Endothelial cell of umbilical vein (primary cell): Measurements from ENCODE around the gene PEAR1. TPM values are rescaled to one million over a fixed set of nuclear protein-coding genes. Genes with fewer than 3 reads are reported as not detected.

ENCODE experiments used
- BruUV-seq: library from RNA; stranded (reverse); fragments of 400-500 nt; replicated peaks from 2 replicates; lab custom pipeline; 2021; lab: Mats Ljungman, UMichigan
- CTCF ChIA-PET: fragments of 300-600, 350-600 bp; sonication (Branson Sonifier 250); formaldehyde crosslinking; loops from one replicate; lab custom pipeline; 2021; ENCODE audit warnings: antibody characterized with exemption, inconsistent platforms; lab: Charles Lee
- POLR2A ChIA-PET: fragments of 300-600, 350-600 bp; sonication (Branson Sonifier 250); formaldehyde crosslinking; loops from one replicate; lab custom pipeline; 2021; ENCODE audit warnings: antibody characterized with exemption, inconsistent platforms; lab: Charles Lee
- DNase-seq: peaks from one replicate; pipeline ENCODE4 v3.0.0-alpha.2; 2011; ENCODE audit warnings: low read depth, low spot score
- FAIRE-seq: peaks from 2 replicates; lab custom pipeline; 2011; peaks lifted over from hg19 to GRCh38; lab: Jason Lieb, UNC
- H2AFZ ChIP-seq: 2 replicates; pipeline ENCODE4 v1.6.0; 2012; ENCODE audit warnings: low read depth, low read length, control low read depth, inconsistent platforms
- H3K27ac ChIP-seq: 2 replicates; pipeline ENCODE4 v1.5.1; 2011; ENCODE audit warnings: low read depth, mild to moderate bottlenecking, control low read depth, low read length, moderate library complexity; ENCODE audit not compliant: insufficient read depth
- H3K27me3 ChIP-seq, 2 experiments: 2 replicates each; pipeline versions ENCODE4 v1.6.0 to v1.6.1; 2011; ENCODE audit warnings: low read length in 2 of 2, mixed read lengths in 1 of 2; ENCODE audit not compliant: control insufficient read depth in 2 of 2, insufficient read depth in 2 of 2
- H3K36me3 ChIP-seq, 2 experiments: 2 replicates in 1 of 2; 3 replicates in 1 of 2; pipeline ENCODE4 v1.5.1; 2011; ENCODE audit warnings: low read length in 2 of 2, mild to moderate bottlenecking in 1 of 2, moderate library complexity in 1 of 2; ENCODE audit not compliant: control insufficient read depth in 2 of 2, insufficient read depth in 2 of 2; ENCODE audit errors: extremely low read depth in 1 of 2
- H3K4me1 ChIP-seq: 3 replicates; pipeline ENCODE4 v1.5.1; 2011; ENCODE audit warnings: mild to moderate bottlenecking, low read length; ENCODE audit not compliant: control insufficient read depth, insufficient read depth; ENCODE audit errors: extremely low read depth
- H3K4me2 ChIP-seq: 2 replicates; pipeline ENCODE4 v1.6.1; 2011; ENCODE audit warnings: low read length, control low read depth, mixed read lengths; ENCODE audit not compliant: insufficient read depth
- H3K4me3 ChIP-seq, 3 experiments: fragments of 200-600 bp in 1 of 3; sonication (generic), shearing (Covaris generic) in 1 of 3; replicated peaks in 1 of 3; 2 replicates each; pipeline ENCODE4 v1.5.1; 2011 to 2016; ENCODE audit warnings: control low read depth in 3 of 3, low read length in 3 of 3, mild to moderate bottlenecking in 2 of 3, inconsistent platforms in 1 of 3, low read depth in 1 of 3, moderate library complexity in 1 of 3; ENCODE audit not compliant: insufficient read depth in 1 of 3
- H3K79me2 ChIP-seq: 2 replicates; pipeline ENCODE4 v1.6.0; 2012; ENCODE audit warnings: low read length, inconsistent platforms; ENCODE audit not compliant: control insufficient read depth, insufficient read depth
- H3K9ac ChIP-seq: replicated peaks from 2 replicates; pipeline ENCODE3; 2011; ENCODE audit warnings: low read length, control low read depth; ENCODE audit not compliant: insufficient read depth; ENCODE audit errors: extremely low read depth
- H3K9me1 ChIP-seq: replicated peaks from 3 replicates; pipeline ENCODE4 v1.6.0; 2011; ENCODE audit warnings: mild to moderate bottlenecking, low read length; ENCODE audit not compliant: control insufficient read depth, insufficient read depth; ENCODE audit errors: extremely low read depth
- H3K9me3 ChIP-seq: replicated peaks from 2 replicates; pipeline ENCODE4 v1.5.1; 2012; ENCODE audit warnings: low read length, inconsistent platforms; ENCODE audit not compliant: control insufficient read depth, insufficient read depth
- H4K20me1 ChIP-seq: replicated peaks from 2 replicates; pipeline ENCODE3; 2011; ENCODE audit warnings: mild to moderate bottlenecking, low read length; ENCODE audit not compliant: control insufficient read depth, insufficient read depth; ENCODE audit errors: extremely low read depth
- CTCF ChIP-seq, 2 donors: IDR thresholded peaks; 1 replicate in 1 of 2; 2 replicates in 1 of 2; pipeline ENCODE4 v1.5.1; 2011; ENCODE audit warnings: low read length in 2 of 2, mild to moderate bottlenecking in 2 of 2, moderate library complexity in 2 of 2, control low read depth in 1 of 2, inconsistent platforms in 1 of 2, low read depth in 1 of 2; ENCODE audit not compliant: insufficient read depth in 1 of 2; ENCODE audit errors: extremely low read depth in 1 of 2
- EZH2 ChIP-seq: IDR thresholded peaks from 2 replicates; pipeline ENCODE4 v1.6.1; 2012; ENCODE audit warnings: borderline replicate concordance, low read depth, mild to moderate bottlenecking, moderate library complexity, low read length, inconsistent platforms; ENCODE audit not compliant: severe bottlenecking
- FOS ChIP-seq: IDR thresholded peaks from 2 replicates; pipeline ENCODE4 v1.6.1; 2011; ENCODE audit warnings: mild to moderate bottlenecking, low read length, moderate library complexity, borderline replicate concordance; ENCODE audit not compliant: insufficient read depth
- GATA2 ChIP-seq: IDR thresholded peaks from 2 replicates; pipeline ENCODE4 v1.7.0; 2011; ENCODE audit warnings: low read depth, mild to moderate bottlenecking, moderate library complexity, mixed read lengths, low read length; ENCODE audit not compliant: insufficient read length, insufficient read depth
- JUN ChIP-seq: IDR thresholded peaks from 2 replicates; pipeline ENCODE4 v1.6.1; 2011; ENCODE audit warnings: borderline replicate concordance, low read depth; ENCODE audit not compliant: insufficient read length, insufficient read depth
- MAX ChIP-seq: IDR thresholded peaks from 2 replicates; pipeline ENCODE4 v1.6.1; 2011; ENCODE audit not compliant: insufficient read depth, insufficient read length
- POLR2A ChIP-seq: IDR thresholded peaks from 2 replicates; pipeline ENCODE4 v1.6.1; 2012; ENCODE audit warnings: low read depth, mild to moderate bottlenecking, control low read depth, low read length
- POLR2AphosphoS5 ChIP-seq: IDR thresholded peaks from 2 replicates; pipeline ENCODE4 v1.6.1; 2012; ENCODE audit warnings: low read depth, mild to moderate bottlenecking, control low read depth, low read length, moderate library complexity; ENCODE audit not compliant: insufficient read depth
- dilution Hi-C: fragments of 300-500 bp; cut with MboI; formaldehyde crosslinking; loops from one replicate; pipeline ENCODE4 v1.15.0; 2019; ENCODE audit warnings: low sequenced_read_pairs; ENCODE audit not compliant: extremely low pct_ligation_motif_present
- intact Hi-C: fragments of 100-400 bp; cut with micrococcal nuclease; formaldehyde crosslinking; loops from one replicate; pipeline ENCODE4 v1.10.0; 2022
- polyA plus RNA-seq, 4 experiments: library from polyadenylated mRNA; depleted of rRNA in 3 of 4; stranded (reverse) in 3 of 4; unstranded in 1 of 4; fragments of >200 nt; gene quantifications; 2 replicates each; pipeline versions ENCODE4 v1.2.1 to v1.2.3, GENCODE V29; 2011 to 2012; ENCODE audit warnings: missing spikeins in 1 of 4
- total RNA-seq: library from RNA; stranded (reverse); gene quantifications from 2 replicates; pipeline ENCODE4 v1.2.3, GENCODE V29; 2021

Gene PEAR1
- total and polyA plus RNA-seq, 2 donors (not counting 3 experiments of a cell fraction or from before 2014, with no cell fraction given) = 90.7 to 106 TPM

DNA sequence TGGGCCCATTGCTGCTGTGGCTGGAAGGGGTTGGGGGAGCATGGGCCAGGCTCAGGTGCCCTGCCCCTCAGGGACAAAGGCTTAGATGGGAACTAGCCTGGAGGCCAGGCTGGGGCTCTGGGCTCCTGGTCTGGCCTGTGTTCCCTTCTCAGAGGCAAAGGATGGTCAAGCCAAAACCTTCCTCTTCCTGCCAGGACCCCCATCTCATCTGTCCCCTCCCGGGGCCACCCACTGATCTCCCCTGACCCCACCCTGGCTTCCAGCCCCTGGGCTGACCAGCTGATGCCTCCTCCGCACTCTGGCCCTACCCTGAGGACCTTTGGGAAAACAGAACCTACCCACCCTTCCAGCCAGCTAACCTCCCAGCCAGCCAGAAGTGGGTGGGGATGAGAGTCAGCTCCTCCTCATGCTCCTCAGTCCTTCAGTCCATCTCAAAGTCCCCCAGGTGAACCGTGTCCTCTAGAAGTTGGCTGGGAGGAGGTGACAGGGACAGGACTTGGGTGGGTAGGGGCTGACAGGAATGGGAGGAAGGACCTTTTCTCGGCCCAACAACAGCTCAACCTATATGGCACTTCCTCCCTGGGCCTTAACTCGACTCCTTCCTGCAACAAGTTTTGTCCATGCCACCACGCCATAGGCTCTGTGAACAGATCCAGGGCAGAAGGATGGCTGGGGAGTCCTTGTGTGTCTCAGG, 7.5 kb downstream of the PEAR1 start:
- FAIRE-seq = no peak
- POLR2A ChIA-PET = no interaction called here
- no peaks in the 10 kb centered on the region for H3K9me1 ChIP-seq

More for the DNA sequence above, 7.5 kb downstream of the PEAR1 start:
- CTCF ChIA-PET = interaction anchor here (0.7 to 2.0 kb wide), 9 partner anchors 9 to 173 kb away, joined by 3 to 8 read pairs (median 5); partner anchors contain the start of gene METTL25B
- no peak overlapping the region for H3K9ac ChIP-seq
- no peak overlapping the region for H2AFZ ChIP-seq
- no peaks in the 10 kb centered on the region for H3K9me3 ChIP-seq
- intact Hi-C loops = no loop called here
- peaks cover 89% of the 10 kb centered on the region for H3K4me1 ChIP-seq
- H3K4me3 ChIP-seq = no peak overlapping the region
- H3K27ac ChIP-seq = peak overlapping the region; percentile 95
- H3K36me3 ChIP-seq = peaks cover 2 to 12% of the 10 kb centered on the region in 2 experiments
- no peaks in the 10 kb centered on the region for H4K20me1 ChIP-seq
- TF ChIP-seq MAX (no peak), GATA2 (no peak), EZH2 (no peak), POLR2A (no peak), JUN (no peak), POLR2AphosphoS5 (no peak), CTCF (IDR thresholded peaks at IDR 0.05; ENCODE audit: extremely low read depth in 1 of 2, insufficient read depth in 1 of 2, low read depth in 1 of 2, low read length in 2 of 2) (no peak), FOS (no peak)
- dilution Hi-C loops = no loop called here
- peaks cover 95% of the 10 kb centered on the region for H3K79me2 ChIP-seq
- H3K27me3 ChIP-seq = no peaks in the 10 kb centered on the region
- DNase-seq = no peak
- no TSS peak for BruUV-seq
- no peak overlapping the region for H3K4me2 ChIP-seq
